GM12874 (cell line): ENCODE data around the gene ING5.

Experiments used
- CTCF ChIP-seq: IDR thresholded peaks from 2 replicates; pipeline ENCODE4 v1.5.1; 2011; ENCODE audit warnings: low read depth, mild to moderate bottlenecking, control low read depth, low read length, moderate library complexity; ENCODE audit not compliant: insufficient read depth

The ING5 gene

DNA sequence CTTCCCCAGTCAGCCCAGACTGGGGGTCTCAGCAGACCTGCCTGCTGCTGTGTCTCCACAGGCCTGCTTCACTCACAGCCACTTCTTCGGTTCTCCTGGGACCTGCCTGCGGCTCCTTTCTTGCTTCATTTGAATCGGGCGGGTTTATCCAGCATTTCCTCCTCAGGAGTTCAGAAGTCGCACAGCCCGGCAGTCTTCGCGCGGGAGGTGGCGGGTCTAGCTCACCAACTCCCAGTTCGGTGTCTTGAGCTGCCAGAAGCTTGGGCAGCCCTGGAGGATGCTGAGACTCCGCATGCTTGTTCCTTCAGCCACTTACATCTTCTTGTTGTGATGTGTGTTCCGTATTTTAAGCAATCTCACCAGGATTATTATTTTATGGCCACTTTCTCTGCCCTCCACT is 43.4 kb downstream of the ING5 start:
- TF ChIP-seq CTCF: no peak

GRCh38 chr2:241746084-241746483 is 44.2 kb downstream of the ING5 start:
- TF ChIP-seq CTCF: no peak

DNA sequence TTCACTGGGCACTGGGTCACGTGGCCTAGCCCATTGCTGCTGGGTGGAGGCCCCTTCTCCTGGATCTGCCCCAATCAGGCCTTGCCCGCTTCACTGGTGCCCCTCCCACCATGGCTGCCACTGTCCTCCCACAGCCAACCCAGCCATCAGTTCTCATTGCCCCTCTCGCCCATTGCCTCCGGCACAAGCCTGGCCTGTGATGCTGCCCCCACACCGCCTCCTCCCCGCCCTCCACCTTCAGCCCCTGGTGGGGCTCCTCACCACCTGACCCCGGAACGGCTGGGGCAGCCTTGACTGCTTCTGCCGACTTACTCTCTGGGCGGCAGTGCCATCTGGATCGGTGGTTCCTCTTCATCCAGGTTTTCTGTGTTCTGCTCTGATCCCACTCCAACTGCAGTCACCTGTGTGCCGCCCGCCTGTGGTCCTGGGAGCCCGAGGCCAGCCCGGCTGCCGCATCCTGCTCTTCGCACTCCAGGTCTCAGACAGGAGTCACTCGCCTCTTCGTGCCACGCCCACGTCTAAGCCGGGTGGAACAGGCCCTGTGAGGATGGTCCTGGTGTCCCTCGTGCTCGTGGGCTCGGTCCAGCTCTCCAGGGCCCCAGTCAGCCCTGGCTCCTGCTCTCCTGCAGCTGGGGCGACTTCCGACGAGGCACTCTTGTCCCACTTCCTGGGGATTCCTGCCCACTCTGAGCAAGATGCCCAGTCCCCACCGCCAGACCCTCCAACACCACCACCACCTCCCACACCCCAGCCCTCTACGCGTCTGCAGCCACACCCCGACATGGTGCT is 46.8 kb downstream of the ING5 start:
- no peak for TF ChIP-seq CTCF

DNA sequence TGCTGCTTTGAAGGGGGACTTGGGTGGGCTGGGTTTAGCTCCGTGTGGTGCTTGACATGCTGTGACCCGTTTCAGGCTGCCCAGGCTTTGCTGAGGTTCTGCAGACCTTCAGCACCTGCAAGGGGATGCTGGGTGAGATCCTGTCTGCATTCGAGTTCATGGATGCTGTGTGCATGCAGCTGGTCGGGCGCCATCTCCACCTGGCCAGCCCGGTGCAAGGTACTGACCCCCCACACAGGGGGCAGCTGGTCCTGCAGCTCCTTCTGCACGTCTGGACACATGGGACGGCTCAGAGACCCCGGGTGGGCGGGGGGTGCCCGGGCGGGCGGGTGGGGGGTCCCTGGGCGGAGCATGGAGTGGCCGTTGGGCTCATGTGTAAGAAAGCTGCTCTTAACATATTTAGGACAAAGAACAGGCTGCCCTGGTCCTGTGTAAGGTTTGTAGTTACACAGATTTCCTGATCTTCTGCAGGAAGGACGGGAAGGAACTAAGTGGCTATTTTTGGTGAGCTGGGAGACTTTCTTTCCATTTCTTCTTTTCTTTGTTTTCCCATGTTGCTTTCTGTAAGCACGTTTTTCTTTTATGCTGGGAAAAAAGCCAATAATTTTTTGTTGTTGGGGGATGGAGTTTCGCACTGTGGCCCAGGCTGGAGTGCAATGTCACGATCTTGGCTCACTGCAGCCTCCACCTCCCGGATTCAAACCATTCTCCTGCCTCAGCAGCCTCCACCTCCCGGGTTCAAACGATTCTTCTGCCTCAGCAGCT is 48.4 kb downstream of the ING5 start:
- no peak for TF ChIP-seq CTCF

DNA sequence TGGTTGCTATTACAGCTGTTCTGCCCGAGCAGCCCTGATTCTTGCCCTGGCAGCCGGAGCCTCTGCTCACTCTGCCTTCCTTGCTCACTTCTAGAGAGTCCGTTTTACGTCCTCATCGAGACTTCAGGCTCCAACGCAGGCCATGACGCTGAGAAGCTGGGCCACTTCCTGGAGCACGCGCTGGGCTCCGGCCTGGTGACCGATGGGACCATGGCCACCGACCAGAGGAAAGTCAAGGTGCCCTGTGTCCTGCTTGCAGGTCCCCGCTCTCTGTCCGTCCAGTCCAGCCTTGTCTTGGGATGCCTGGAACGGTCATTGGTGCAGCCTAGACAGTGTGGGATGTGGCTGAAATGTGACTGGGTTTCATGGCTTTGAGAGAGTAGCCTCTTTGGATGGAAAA is 49.3 kb downstream of the ING5 start:
- TF ChIP-seq CTCF: no peak

GRCh38 chr2:241751776-241752175 is 49.9 kb downstream of the ING5 start:
- TF ChIP-seq CTCF: no peak

GRCh38 chr2:241752253-241752652 is 50.4 kb downstream of the ING5 start:
- TF ChIP-seq CTCF: no peak
